KMS-11 (cell line): ENCODE results near the gene FERMT1.
"Not testable (repeated sequence)": the region's sequence is repeated elsewhere in the genome, so short reads cannot be mapped to it uniquely, and the experiment has no call there.

Experiments
- H2AFZ ChIP-seq: fragments of 200-600 bp; sonication (generic); 2 replicates; pipeline ENCODE4 v1.6.1; 2016; ENCODE audit warnings: antibody characterized with exemption, mixed run types, low read depth
- H3K27ac ChIP-seq: fragments of 200-600 bp; sonication (generic); 2 replicates; pipeline ENCODE4 v1.6.1; 2016; ENCODE audit warnings: mild to moderate bottlenecking, mixed run types
- H3K27me3 ChIP-seq: fragments of 200-600 bp; sonication (generic); 2 replicates; pipeline ENCODE4 v1.6.1; 2017; ENCODE audit warnings: mild to moderate bottlenecking, low read depth, mixed run types, moderate library complexity; ENCODE audit not compliant: insufficient read depth
- H3K36me3 ChIP-seq: fragments of 200-600 bp; sonication (generic); 2 replicates; pipeline ENCODE4 v1.6.1; 2017; ENCODE audit warnings: mild to moderate bottlenecking, mixed run types; ENCODE audit not compliant: insufficient read depth
- H3K4me1 ChIP-seq: fragments of 200-600 bp; sonication (generic); 2 replicates; pipeline ENCODE4 v1.6.1; 2016; ENCODE audit warnings: mild to moderate bottlenecking, low read depth, mixed run types; ENCODE audit not compliant: poor library complexity, severe bottlenecking
- H3K4me2 ChIP-seq: fragments of 200-600 bp; sonication (generic); 2 replicates; pipeline ENCODE4 v1.7.0; 2016; ENCODE audit warnings: mild to moderate bottlenecking, mixed run types
- H3K4me3 ChIP-seq: fragments of 200-600 bp; sonication (generic); IDR thresholded peaks from 2 replicates; pipeline ENCODE4 v1.6.1; 2017; ENCODE audit warnings: low read depth, low read length, mixed read lengths; ENCODE audit not compliant: insufficient read depth
- H3K79me2 ChIP-seq: fragments of 200-600 bp; sonication (generic); 2 replicates; pipeline ENCODE4 v1.6.1; 2016; ENCODE audit warnings: low read depth, mixed run types; ENCODE audit not compliant: insufficient read depth
- H3K9ac ChIP-seq: fragments of 200-600 bp; sonication (generic); 2 replicates; pipeline ENCODE4 v1.6.1; 2016; ENCODE audit warnings: mild to moderate bottlenecking, mixed run types
- H4K20me1 ChIP-seq: fragments of 200-600 bp; sonication (generic); 2 replicates; pipeline ENCODE4 v1.6.1; 2016; ENCODE audit warnings: mild to moderate bottlenecking, mixed run types; ENCODE audit not compliant: insufficient read depth
- CTCF ChIP-seq: fragments of 200-600 bp; sonication (generic); conservative IDR thresholded peaks from 2 replicates; pipeline ENCODE4 v1.6.1; 2017; ENCODE audit warnings: low read depth, mild to moderate bottlenecking, antibody characterized with exemption, low read length, moderate library complexity, mixed read lengths

Gene FERMT1

GRCh38 chr20:6055161-6055783 lies 67.6 kb downstream of the FERMT1 start:
- no peak overlapping the region for H3K4me3 ChIP-seq
- H3K79me2 ChIP-seq: no peaks in the 10 kb centered on the region
- no peaks in the 10 kb centered on the region for H3K27me3 ChIP-seq
- H3K9ac ChIP-seq: no peak overlapping the region
- no peaks in the 10 kb centered on the region for H3K36me3 ChIP-seq
- no peak overlapping the region for H3K4me2 ChIP-seq
- no peak overlapping the region for H3K27ac ChIP-seq
- H4K20me1 ChIP-seq: no peaks in the 10 kb centered on the region
- no peaks in the 10 kb centered on the region for H3K4me1 ChIP-seq
- H2AFZ ChIP-seq: no peak overlapping the region
- TF ChIP-seq CTCF: no peak

GRCh38 chr20:6054689-6055051 lies 68.2 kb downstream of the FERMT1 start:
- not testable (repeated sequence) for H3K27ac ChIP-seq, H2AFZ ChIP-seq, H3K4me3 ChIP-seq, H3K4me1 ChIP-seq, H3K79me2 ChIP-seq, H3K4me2 ChIP-seq, H4K20me1 ChIP-seq, H3K27me3 ChIP-seq, H3K36me3 ChIP-seq, H3K9ac ChIP-seq

GRCh38 chr20:6053776-6054688 lies 68.8 kb downstream of the FERMT1 start, which contains the start of gene LRRN4:
LRRN4 (minus strand) TSS chr20:6054060; CDS start chr20:6052799, 1,261 bp downstream.
- Histone ChIP-seq H4K20me1 (no peaks in the 10 kb centered on the region), H3K79me2 (no peaks in the 10 kb centered on the region), H2AFZ (no peak within 1 kb of the TSS), H3K27me3 (no peaks in the 10 kb centered on the region), H3K4me3 (no peak within 1 kb of the TSS), H3K4me2 (no peak within 1 kb of the TSS), H3K36me3 (no peaks in the 10 kb centered on the region), H3K9ac (no peak within 1 kb of the TSS), H3K4me1 (no peaks in the 10 kb centered on the region), H3K27ac (no peak within 1 kb of the TSS)
- no peak for TF ChIP-seq CTCF

- Histone ChIP-seq H3K79me2 (no peaks in the 10 kb centered on the region), H3K36me3 (no peaks in the 10 kb centered on the region), H3K4me3 (no peak overlapping the region), H3K4me1 (no peaks in the 10 kb centered on the region), H3K27me3 (no peaks in the 10 kb centered on the region), H2AFZ (no peak overlapping the region), H3K4me2 (no peak overlapping the region), H4K20me1 (no peaks in the 10 kb centered on the region), H3K9ac (no peak overlapping the region), H3K27ac (no peak overlapping the region)
- TF ChIP-seq CTCF: no peak
These were observed 69.6 kb downstream of the FERMT1 start for GRCh38 chr20:6053064-6053775.
